Pons (tissue), 1 donor: ENCODE measurements around the gene MAN1A1.
A peak's percentile ranks its signal among the peaks of the same experiment; 100 is the strongest.

Experiments used
- DNase-seq: peaks from one replicate; pipeline ENCODE4 v3.0.0-alpha.2; 2016; ENCODE audit warnings: low spot score

MAN1A1 gene

GRCh38 chr6:119140196-119141140 lies 209.1 kb downstream of the MAN1A1 start:
- DNase-seq = no peak

- no peak for DNase-seq
These were observed 210.5 kb downstream of the MAN1A1 start for GRCh38 chr6:119138906-119139541.

GRCh38 chr6:119137194-119138072 lies 212.1 kb downstream of the MAN1A1 start:
- DNase-seq = no peak

GRCh38 chr6:119134752-119135151 lies 214.8 kb downstream of the MAN1A1 start:
- no peak for DNase-seq

GRCh38 chr6:119133400-119133799 lies 216.2 kb downstream of the MAN1A1 start:
- DNase-seq = no peak

GRCh38 chr6:119132261-119132981 lies 217.1 kb downstream of the MAN1A1 start:
- DNase-seq = no peak

GRCh38 chr6:119129968-119130484 lies 219.5 kb downstream of the MAN1A1 start:
- no peak for DNase-seq

GRCh38 chr6:119129148-119129967 lies 220.2 kb downstream of the MAN1A1 start:
- DNase-seq = peak; percentile 81

- DNase-seq = no peak
These were observed 221.2 kb downstream of the MAN1A1 start for GRCh38 chr6:119128252-119128912.

- no peak for DNase-seq
These were observed 221.9 kb downstream of the MAN1A1 start for GRCh38 chr6:119127627-119128026.
